ENCODE results near the gene ZSCAN31.

The ZSCAN31 gene

GRCh38 chr6:28353356-28353755 lies 17.4 kb upstream of the ZSCAN31 start:
- no peak for DNase-seq (ENCODE audit: low spot score)

GRCh38 chr6:28351493-28351925 lies 15.6 kb upstream of the ZSCAN31 start:
- DNase-seq (ENCODE audit: low spot score) = no peak

- DNase-seq (ENCODE audit: low spot score) = no peak
Observed at GRCh38 chr6:28351087-28351486, 15.1 kb upstream of the ZSCAN31 start.

- peak; percentile 82 for DNase-seq (ENCODE audit: low spot score)
Observed at GRCh38 chr6:28349892-28350737, 14.2 kb upstream of the ZSCAN31 start, which contains the start of gene ZKSCAN3. Gene ZKSCAN3 (plus strand): TSS chr6:28349947. CDS start chr6:28359587, 9,640 bp downstream.

GRCh38 chr6:28349344-28349891 lies 13.5 kb upstream of the ZSCAN31 start:
- DNase-seq (ENCODE audit: low spot score) = no peak

- DNase-seq (ENCODE audit: low spot score) = no peak
Observed at GRCh38 chr6:28347119-28347518, 11.2 kb upstream of the ZSCAN31 start.

GRCh38 chr6:28345201-28345600 lies 9.3 kb upstream of the ZSCAN31 start:
- DNase-seq (ENCODE audit: low spot score) = no peak

- no peak for DNase-seq (ENCODE audit: low spot score)
Observed at GRCh38 chr6:28343898-28344677, 8.1 kb upstream of the ZSCAN31 start.

GRCh38 chr6:28340310-28341095 lies 4.6 kb upstream of the ZSCAN31 start:
- no peak for DNase-seq (ENCODE audit: low spot score)

GRCh38 chr6:28337121-28337520 lies 1.2 kb upstream of the ZSCAN31 start:
- no peak for DNase-seq (ENCODE audit: low spot score)

GRCh38 chr6:28336284-28337120 lies 554 bp upstream of the ZSCAN31 start:
- DNase-seq (ENCODE audit: low spot score) = no peak

- no peak for DNase-seq (ENCODE audit: low spot score)
Observed at GRCh38 chr6:28335040-28335563, 846 bp downstream of the ZSCAN31 start.

GRCh38 chr6:28334286-28335039 lies 1.5 kb downstream of the ZSCAN31 start:
- DNase-seq (ENCODE audit: low spot score) = no peak

GRCh38 chr6:28333599-28334018 lies 2.3 kb downstream of the ZSCAN31 start:
- DNase-seq (ENCODE audit: low spot score) = no peak

- no peak for DNase-seq (ENCODE audit: low spot score)
Observed at GRCh38 chr6:28333047-28333446, 2.9 kb downstream of the ZSCAN31 start.

GRCh38 chr6:28330041-28330440 lies 5.9 kb downstream of the ZSCAN31 start:
- no peak for DNase-seq (ENCODE audit: low spot score)

- DNase-seq (ENCODE audit: low spot score) = no peak
Observed at GRCh38 chr6:28326371-28326948, 9.5 kb downstream of the ZSCAN31 start.

GRCh38 chr6:28323813-28324424 lies 12.0 kb downstream of the ZSCAN31 start:
- DNase-seq (ENCODE audit: low spot score) = no peak

GRCh38 chr6:28322661-28323060 lies 13.3 kb downstream of the ZSCAN31 start:
- no peak for DNase-seq (ENCODE audit: low spot score)
